ES-I3 (cell line): ENCODE results near the gene EBF3.

Experiments used
- H3K36me3 ChIP-seq: 2 replicates; pipeline ENCODE4 v1.6.1; 2013; ENCODE audit warnings: mild to moderate bottlenecking, low read length, control low read depth, moderate library complexity; ENCODE audit not compliant: insufficient read depth
- H3K4me1 ChIP-seq: 2 replicates; pipeline ENCODE4 v1.6.1; 2013; ENCODE audit warnings: mild to moderate bottlenecking, control low read depth, low read length; ENCODE audit not compliant: insufficient read depth
- H3K9ac ChIP-seq: 2 replicates; pipeline ENCODE4 v1.6.1; 2013; ENCODE audit warnings: low read depth, mild to moderate bottlenecking, low read length, moderate library complexity
- H3K9me3 ChIP-seq: 2 replicates; pipeline ENCODE4 v1.6.1; 2013; ENCODE audit warnings: mild to moderate bottlenecking, low read length, moderate library complexity; ENCODE audit not compliant: control insufficient read depth, insufficient read depth

EBF3 gene

GRCh38 chr10:129836253-129836652 is 127.8 kb downstream of the EBF3 start:
- Histone ChIP-seq H3K4me1 (no peaks in the 10 kb centered on the region), H3K36me3 (no peaks in the 10 kb centered on the region), H3K9ac (no peak overlapping the region), H3K9me3 (no peaks in the 10 kb centered on the region)

- no peaks in the 10 kb centered on the region for H3K4me1 ChIP-seq
- H3K9ac ChIP-seq: no peak overlapping the region
- H3K36me3 ChIP-seq: no peaks in the 10 kb centered on the region
- no peaks in the 10 kb centered on the region for H3K9me3 ChIP-seq
Observed at GRCh38 chr10:129833994-129834739, 129.9 kb downstream of the EBF3 start.

DNA sequence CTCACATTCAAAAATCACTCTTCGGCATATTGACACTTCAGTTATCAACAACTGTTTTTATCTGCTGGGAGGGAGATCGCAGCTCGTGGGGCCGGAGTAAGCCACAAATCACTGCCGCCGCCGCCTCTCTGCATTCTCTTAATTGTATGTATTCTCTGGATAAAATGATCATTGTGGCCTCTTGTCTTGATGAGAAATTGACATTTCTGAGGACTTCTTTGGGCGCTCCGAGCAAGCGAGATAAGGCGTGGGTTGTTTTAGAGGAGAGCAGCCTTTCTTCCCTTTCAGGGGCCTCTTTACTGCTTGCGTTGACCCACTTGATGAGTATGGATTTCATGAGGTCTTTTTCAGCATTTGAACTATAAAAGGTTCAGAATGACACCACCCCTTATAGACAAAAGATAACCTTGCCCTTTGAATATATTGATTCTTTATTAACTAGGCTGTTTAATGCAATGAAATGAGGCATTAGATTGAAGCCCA is 130.6 kb downstream of the EBF3 start:
- H3K9me3 ChIP-seq: no peaks in the 10 kb centered on the region
- no peak overlapping the region for H3K9ac ChIP-seq
- H3K4me1 ChIP-seq: no peaks in the 10 kb centered on the region
- H3K36me3 ChIP-seq: no peaks in the 10 kb centered on the region

DNA sequence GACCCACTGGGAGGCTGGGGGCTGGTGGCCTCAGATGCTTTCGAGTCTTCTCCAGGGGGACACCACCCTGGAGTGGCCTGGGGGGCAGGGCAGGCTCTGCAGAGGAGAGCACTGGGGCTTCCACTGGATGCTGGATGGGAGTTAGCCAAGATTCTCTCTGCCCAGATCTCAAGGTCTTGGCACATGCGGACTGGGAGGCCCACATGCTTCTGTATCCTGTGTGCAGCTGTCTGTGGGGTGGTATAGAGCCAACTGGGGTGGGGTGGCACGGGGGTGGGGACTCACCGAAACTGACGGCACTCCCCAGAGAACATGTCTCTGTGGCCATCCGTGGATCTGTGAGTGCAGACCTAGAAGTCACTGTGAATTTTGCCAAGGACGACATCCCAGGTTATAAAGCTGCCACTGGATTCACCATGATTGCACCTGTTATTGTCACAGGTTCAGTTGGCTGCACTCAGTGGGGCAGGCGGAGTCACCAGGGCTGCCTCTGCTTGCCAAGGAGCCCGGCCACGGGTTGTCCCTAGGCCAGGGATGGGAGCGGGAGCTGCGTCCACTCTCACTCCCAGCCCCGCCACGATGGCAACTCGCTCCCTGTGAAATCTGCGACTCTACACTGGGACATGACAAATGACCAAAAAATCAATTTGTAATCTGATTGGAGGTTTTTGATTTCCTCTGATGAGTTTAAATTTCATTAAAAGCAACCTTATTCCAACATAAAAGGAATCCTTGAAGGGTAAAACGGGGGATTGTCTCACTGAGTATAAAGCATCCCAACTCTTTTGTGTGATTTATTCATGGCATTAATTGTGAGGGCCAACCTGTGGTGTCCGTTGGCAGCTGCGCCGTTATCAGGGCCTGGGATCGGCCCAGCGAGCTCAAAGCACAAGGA is 131.3 kb downstream of the EBF3 start:
- Histone ChIP-seq H3K9me3 (no peaks in the 10 kb centered on the region), H3K36me3 (no peaks in the 10 kb centered on the region), H3K4me1 (no peaks in the 10 kb centered on the region), H3K9ac (no peak overlapping the region)

DNA sequence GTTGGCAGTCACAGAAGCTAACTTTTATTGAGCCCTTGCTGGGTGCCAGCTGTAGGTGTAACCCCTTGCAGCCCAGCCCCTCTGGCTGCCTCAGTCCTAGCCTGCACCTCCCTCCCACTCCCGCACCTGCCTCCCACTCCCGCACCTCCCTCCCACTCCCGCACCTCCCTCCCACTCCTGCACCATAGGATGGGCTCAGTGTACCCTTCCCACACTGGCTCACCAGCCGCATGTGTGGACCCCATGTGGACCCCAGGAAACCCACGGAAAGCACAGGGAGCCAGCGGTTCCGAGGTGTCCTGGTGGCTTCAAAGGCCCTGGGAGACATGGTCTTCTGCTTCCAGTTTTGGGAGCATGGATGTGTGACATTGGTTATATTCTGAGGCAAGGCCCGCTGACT is 132.9 kb downstream of the EBF3 start:
- Histone ChIP-seq H3K4me1 (no peaks in the 10 kb centered on the region), H3K36me3 (no peaks in the 10 kb centered on the region), H3K9ac (no peak overlapping the region), H3K9me3 (no peaks in the 10 kb centered on the region)

DNA sequence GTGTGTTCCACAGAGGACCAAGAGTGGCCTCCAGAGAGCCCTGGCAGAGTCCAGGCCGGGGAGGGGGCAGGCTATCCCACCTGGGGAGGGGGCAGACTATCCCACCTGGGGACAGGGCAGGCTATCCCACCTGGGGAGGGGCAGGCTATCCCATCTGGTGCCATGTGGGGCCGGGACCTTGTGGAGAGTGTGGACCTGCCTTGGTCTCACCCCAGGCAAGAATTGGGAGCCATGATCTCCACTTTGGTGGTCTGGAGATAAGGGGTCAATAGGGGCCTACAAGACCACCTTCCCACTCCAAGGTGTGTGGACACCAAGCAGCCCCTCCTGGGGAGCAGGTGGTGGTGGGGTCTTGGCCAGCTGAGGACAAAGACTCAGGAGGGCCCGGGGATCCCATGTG is 138.2 kb downstream of the EBF3 start:
- H3K9me3 ChIP-seq: no peaks in the 10 kb centered on the region
- no peak overlapping the region for H3K9ac ChIP-seq
- no peaks in the 10 kb centered on the region for H3K36me3 ChIP-seq
- no peaks in the 10 kb centered on the region for H3K4me1 ChIP-seq

DNA sequence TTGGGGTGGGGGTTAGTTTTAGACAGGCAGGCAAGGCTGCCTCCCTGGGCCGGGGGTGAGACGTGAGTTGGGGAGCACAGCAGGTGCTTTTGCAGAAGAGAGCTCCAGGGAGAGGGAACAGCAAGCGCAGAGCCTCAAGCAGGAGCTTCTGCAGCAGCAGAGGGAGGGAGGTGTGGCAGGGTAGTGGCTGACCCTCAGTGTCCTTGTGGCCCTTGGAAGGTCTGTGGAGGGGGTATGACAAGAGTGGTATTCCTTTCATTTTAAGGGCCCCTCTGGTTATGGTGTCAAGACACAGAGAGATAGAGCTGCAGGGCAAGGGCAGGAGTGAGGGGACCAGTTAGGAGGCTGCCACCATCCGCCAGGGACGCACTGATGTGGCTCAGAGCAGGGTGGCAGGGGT is 138.9 kb downstream of the EBF3 start:
- no peaks in the 10 kb centered on the region for H3K9me3 ChIP-seq
- H3K4me1 ChIP-seq: no peaks in the 10 kb centered on the region
- H3K9ac ChIP-seq: no peak overlapping the region
- H3K36me3 ChIP-seq: no peaks in the 10 kb centered on the region

DNA sequence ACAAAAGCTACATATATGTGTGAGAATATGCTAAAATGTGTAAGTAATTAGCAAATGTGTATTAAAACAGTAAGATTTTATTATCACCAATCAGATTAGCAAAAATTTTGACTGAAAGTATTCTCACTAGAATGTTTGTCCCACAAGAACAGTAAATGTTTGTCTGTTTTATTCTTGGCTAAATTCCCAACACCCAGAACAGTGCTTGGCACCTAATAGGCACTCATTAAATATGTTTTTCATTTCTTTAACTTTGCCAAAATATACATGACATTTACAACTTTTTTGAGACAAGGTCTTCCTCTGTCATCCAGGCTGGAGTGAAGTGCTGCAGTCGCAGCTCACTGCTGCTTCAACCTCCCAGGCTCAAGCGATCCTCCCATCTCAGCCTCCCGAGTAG is 143.6 kb downstream of the EBF3 start:
- no peaks in the 10 kb centered on the region for H3K36me3 ChIP-seq
- no peaks in the 10 kb centered on the region for H3K4me1 ChIP-seq
- H3K9me3 ChIP-seq: no peaks in the 10 kb centered on the region
- no peak overlapping the region for H3K9ac ChIP-seq

GRCh38 chr10:129816656-129817045 is 147.4 kb downstream of the EBF3 start:
- H3K9me3 ChIP-seq: no peaks in the 10 kb centered on the region
- no peaks in the 10 kb centered on the region for H3K4me1 ChIP-seq
- H3K36me3 ChIP-seq: no peaks in the 10 kb centered on the region
- no peak overlapping the region for H3K9ac ChIP-seq

- H3K9ac ChIP-seq: no peak overlapping the region
- no peaks in the 10 kb centered on the region for H3K36me3 ChIP-seq
- H3K4me1 ChIP-seq: no peaks in the 10 kb centered on the region
- H3K9me3 ChIP-seq: no peaks in the 10 kb centered on the region
Observed at GRCh38 chr10:129815898-129816655, 148.0 kb downstream of the EBF3 start.

GRCh38 chr10:129814681-129815646 is 149.1 kb downstream of the EBF3 start:
- no peak overlapping the region for H3K9ac ChIP-seq
- H3K9me3 ChIP-seq: no peaks in the 10 kb centered on the region
- H3K4me1 ChIP-seq: no peaks in the 10 kb centered on the region
- H3K36me3 ChIP-seq: no peaks in the 10 kb centered on the region

DNA sequence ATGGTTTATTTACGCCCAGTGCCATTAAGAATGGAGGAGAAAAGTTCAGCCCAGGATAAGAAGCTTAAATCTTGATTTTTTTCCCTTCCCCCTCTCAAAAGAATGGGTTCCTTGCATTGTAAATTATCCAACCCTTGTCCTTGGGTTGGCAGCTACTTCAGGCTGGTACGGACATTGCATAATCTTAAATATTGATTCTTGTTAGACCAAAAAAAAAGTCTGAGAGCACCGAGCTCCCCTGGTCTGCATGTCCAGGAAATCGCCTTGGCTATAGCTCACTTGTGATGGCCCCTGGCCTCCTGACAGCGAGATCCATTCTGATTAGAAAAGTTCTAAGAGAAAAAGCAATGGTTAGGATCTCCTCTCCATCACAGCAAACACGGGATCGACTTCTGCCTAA is 151.7 kb downstream of the EBF3 start:
- Histone ChIP-seq H3K4me1 (no peaks in the 10 kb centered on the region), H3K9me3 (no peaks in the 10 kb centered on the region), H3K9ac (no peak overlapping the region), H3K36me3 (no peaks in the 10 kb centered on the region)

DNA sequence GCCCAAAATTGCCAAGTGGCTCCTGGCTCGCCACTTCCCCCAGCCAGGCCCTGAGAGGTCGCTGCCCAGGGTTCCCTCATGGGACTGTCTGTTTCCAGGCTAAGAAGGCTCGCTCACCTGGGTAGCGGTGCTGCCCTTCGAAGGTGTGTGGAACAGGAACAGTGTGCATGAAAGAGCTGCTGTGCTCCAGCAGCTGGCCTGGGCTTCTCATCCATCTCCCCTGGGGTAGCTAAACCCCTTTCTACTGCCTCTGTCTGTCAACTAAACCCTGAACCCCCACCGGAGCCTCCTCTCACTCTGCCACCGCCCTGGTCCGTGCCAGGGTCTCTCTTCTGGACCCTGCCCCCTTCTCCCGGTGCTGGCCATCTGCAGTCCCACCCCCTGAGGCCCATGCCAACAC is 152.9 kb downstream of the EBF3 start:
- H3K4me1 ChIP-seq: no peaks in the 10 kb centered on the region

More for the DNA sequence above, 152.9 kb downstream of the EBF3 start:
- H3K9ac ChIP-seq: no peak overlapping the region
- H3K9me3 ChIP-seq: peaks cover 3% of the 10 kb centered on the region; the same call in 1 of the 2 replicates
- H3K36me3 ChIP-seq: no peaks in the 10 kb centered on the region
